SK-N-SH treated with all-trans-retinoic acid at 6 μM for 48 hours (cell line): Measurements from ENCODE around the gene MALT1.
"Not testable (repeated sequence)": the region's sequence is repeated elsewhere in the genome, so short reads cannot be mapped to it uniquely, and the experiment has no call there.

Experiments
- ATAC-seq: fragments of 200-7000 bp; cut with Tn5 transposase; 3 replicates; pipeline ENCODE4 v1.9.1; 2020; ENCODE audit warnings: mild to moderate bottlenecking, moderate library complexity
- ARNTL ChIP-seq: fragments of 450-650 bp; formaldehyde crosslinking; IDR thresholded peaks from 2 replicates; pipeline ENCODE4 v1.5.0; 2020; ENCODE audit warnings: low read depth, mild to moderate bottlenecking, moderate library complexity, borderline replicate concordance
- BACH2 ChIP-seq: fragments of 250-450 bp; sonication (Bioruptor Pico); IDR thresholded peaks from 2 replicates; pipeline ENCODE4 v1.9.0; 2021; ENCODE audit warnings: mild to moderate bottlenecking, borderline replicate concordance
- CSDC2 ChIP-seq: fragments of 250-450 bp; sonication (Bioruptor Pico); IDR thresholded peaks from 2 replicates; pipeline ENCODE4 v1.5.0; 2020; ENCODE audit warnings: mild to moderate bottlenecking, moderate library complexity
- ESRRG ChIP-seq: fragments of 250-450 bp; sonication (Bioruptor Pico); IDR thresholded peaks from 2 replicates; pipeline ENCODE4 v1.6.1; 2021; ENCODE audit warnings: mild to moderate bottlenecking
- GLIS3 ChIP-seq: fragments of 250-450 bp; sonication (Bioruptor Pico); IDR thresholded peaks from 2 replicates; pipeline ENCODE4 v1.5.0; 2020; ENCODE audit warnings: mild to moderate bottlenecking, moderate library complexity
- ISL1 ChIP-seq: fragments of 250-450 bp; sonication (Bioruptor Pico); IDR thresholded peaks from 2 replicates; pipeline ENCODE4 v2.1.2; 2022; ENCODE audit warnings: mild to moderate bottlenecking, moderate library complexity
- OSR1 ChIP-seq: fragments of 250-450 bp; sonication (Bioruptor Pico); IDR thresholded peaks from 2 replicates; pipeline ENCODE4 v1.8.0; 2022; ENCODE audit warnings: moderate library complexity, mild to moderate bottlenecking, inconsistent platforms
- RARB ChIP-seq: fragments of 250-450 bp; sonication (Bioruptor Pico); IDR thresholded peaks from 2 replicates; pipeline ENCODE4 v1.8.0; 2021; ENCODE audit warnings: mild to moderate bottlenecking, moderate library complexity
- SNAI2 ChIP-seq: fragments of 250-450 bp; sonication (Bioruptor Pico); IDR thresholded peaks from 2 replicates; pipeline ENCODE4 v1.5.0; 2020; ENCODE audit warnings: mild to moderate bottlenecking, moderate library complexity
- TCF4 ChIP-seq: fragments of 250-450 bp; sonication (Bioruptor Pico); IDR thresholded peaks from 2 replicates; pipeline ENCODE4 v1.8.0; 2021; ENCODE audit warnings: mild to moderate bottlenecking, moderate library complexity, borderline replicate concordance
- TOX ChIP-seq: fragments of 250-450 bp; sonication (Bioruptor Pico); IDR thresholded peaks from 2 replicates; pipeline ENCODE4 v1.8.0; 2021; ENCODE audit warnings: mild to moderate bottlenecking, moderate library complexity, borderline replicate concordance
- ZC3H10 ChIP-seq: fragments of 250-450 bp; sonication (Bioruptor Pico); IDR thresholded peaks from 2 replicates; pipeline ENCODE4 v1.5.1; 2021; ENCODE audit warnings: mild to moderate bottlenecking, moderate library complexity
- ZFP30 ChIP-seq: fragments of 450-650 bp; formaldehyde crosslinking; IDR thresholded peaks from 2 replicates; pipeline ENCODE4 v1.5.0; 2022; ENCODE audit warnings: mild to moderate bottlenecking, moderate library complexity
- ZNF565 ChIP-seq: fragments of 450-650 bp; formaldehyde crosslinking; conservative IDR thresholded peaks from 2 replicates; pipeline ENCODE4 v1.5.0; 2020; ENCODE audit warnings: low read depth, mild to moderate bottlenecking, moderate library complexity
- ZNF70 ChIP-seq: fragments of 450-650 bp; formaldehyde crosslinking; IDR thresholded peaks from 2 replicates; pipeline ENCODE4 v1.5.0; 2020; ENCODE audit warnings: mild to moderate bottlenecking, moderate library complexity
- ZNF8 ChIP-seq: fragments of 450-650 bp; formaldehyde crosslinking; IDR thresholded peaks from 2 replicates; pipeline ENCODE4 v1.5.0; 2020; ENCODE audit warnings: mild to moderate bottlenecking, moderate library complexity
- TF ChIP-seq, protein P1 (sequence below): fragments of 250-450 bp; sonication (Bioruptor Pico); IDR thresholded peaks from 2 replicates; pipeline ENCODE4 v1.5.0; 2020; ENCODE audit warnings: mild to moderate bottlenecking, moderate library complexity
- TF ChIP-seq, protein P2 (sequence below): fragments of 250-450 bp; sonication (Bioruptor Pico); IDR thresholded peaks from 2 replicates; pipeline ENCODE4 v1.8.0; 2020; ENCODE audit warnings: mild to moderate bottlenecking, moderate library complexity, borderline replicate concordance
- TF ChIP-seq, protein P3 (sequence below): fragments of 250-450 bp; sonication (Bioruptor Pico); IDR thresholded peaks from 2 replicates; pipeline ENCODE4 v1.8.0; 2021; ENCODE audit warnings: low read depth, mild to moderate bottlenecking, moderate library complexity, borderline replicate concordance
- TF ChIP-seq, protein P4 (sequence below): fragments of 250-450 bp; sonication (Bioruptor Pico); IDR thresholded peaks from 2 replicates; pipeline ENCODE4 v1.5.1; 2020; ENCODE audit warnings: low read depth, mild to moderate bottlenecking, moderate library complexity

Gene MALT1

DNA sequence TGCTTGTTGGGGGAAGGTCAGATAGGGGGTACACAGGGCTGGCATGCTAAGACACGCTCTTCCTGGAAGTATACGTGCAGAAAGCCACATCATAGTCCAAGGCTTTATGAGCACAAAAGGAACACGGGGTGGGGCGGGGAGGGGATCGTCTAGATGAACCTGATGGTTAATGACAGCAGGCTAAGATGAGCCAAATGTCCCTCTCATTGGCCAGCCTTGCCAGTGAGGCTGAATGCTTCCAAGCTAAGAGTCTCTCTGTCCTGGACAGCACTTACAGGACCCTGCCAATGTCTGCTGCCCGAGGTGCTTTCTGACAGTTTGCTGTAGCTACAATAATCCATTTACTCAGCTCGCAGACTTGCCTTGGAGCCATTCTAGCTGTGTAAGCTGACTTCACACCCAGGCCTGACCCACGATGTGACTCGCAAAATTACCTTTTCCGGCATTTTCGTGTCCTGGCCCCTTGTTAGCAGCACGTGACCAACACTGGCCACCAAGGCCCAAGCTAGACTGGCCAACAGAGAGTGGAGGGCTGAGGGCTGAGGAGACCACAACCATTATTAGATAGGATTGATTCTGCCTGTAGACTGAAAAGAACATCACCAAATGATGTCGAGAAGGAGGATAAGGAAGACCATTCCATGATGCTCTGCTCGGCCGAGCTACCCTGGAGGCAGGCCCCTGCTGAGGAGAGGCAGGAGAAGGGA is 84.2 kb downstream of the MALT1 start:
- ATAC-seq: no peak
- TF ChIP-seq ZNF70 (CRISPR knock-in tag) (no peak), ZC3H10 (CRISPR knock-in tag) (no peak), SNAI2 (CRISPR knock-in tag) (no peak), BACH2 (CRISPR knock-in tag) (no peak), ZNF565 (CRISPR knock-in tag) (no peak), ZNF8 (no peak), RARB (CRISPR knock-in tag) (no peak), OSR1 (CRISPR knock-in tag) (no peak), ISL1 (CRISPR knock-in tag) (no peak), ARNTL (CRISPR knock-in tag) (no peak)
- TF ChIP-seq, protein P1, sequence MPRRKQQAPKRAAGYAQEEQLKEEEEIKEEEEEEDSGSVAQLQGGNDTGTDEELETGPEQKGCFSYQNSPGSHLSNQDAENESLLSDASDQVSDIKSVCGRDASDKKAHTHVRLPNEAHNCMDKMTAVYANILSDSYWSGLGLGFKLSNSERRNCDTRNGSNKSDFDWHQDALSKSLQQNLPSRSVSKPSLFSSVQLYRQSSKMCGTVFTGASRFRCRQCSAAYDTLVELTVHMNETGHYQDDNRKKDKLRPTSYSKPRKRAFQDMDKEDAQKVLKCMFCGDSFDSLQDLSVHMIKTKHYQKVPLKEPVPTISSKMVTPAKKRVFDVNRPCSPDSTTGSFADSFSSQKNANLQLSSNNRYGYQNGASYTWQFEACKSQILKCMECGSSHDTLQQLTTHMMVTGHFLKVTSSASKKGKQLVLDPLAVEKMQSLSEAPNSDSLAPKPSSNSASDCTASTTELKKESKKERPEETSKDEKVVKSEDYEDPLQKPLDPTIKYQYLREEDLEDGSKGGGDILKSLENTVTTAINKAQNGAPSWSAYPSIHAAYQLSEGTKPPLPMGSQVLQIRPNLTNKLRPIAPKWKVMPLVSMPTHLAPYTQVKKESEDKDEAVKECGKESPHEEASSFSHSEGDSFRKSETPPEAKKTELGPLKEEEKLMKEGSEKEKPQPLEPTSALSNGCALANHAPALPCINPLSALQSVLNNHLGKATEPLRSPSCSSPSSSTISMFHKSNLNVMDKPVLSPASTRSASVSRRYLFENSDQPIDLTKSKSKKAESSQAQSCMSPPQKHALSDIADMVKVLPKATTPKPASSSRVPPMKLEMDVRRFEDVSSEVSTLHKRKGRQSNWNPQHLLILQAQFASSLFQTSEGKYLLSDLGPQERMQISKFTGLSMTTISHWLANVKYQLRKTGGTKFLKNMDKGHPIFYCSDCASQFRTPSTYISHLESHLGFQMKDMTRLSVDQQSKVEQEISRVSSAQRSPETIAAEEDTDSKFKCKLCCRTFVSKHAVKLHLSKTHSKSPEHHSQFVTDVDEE: no peak
- TF ChIP-seq, protein P2, sequence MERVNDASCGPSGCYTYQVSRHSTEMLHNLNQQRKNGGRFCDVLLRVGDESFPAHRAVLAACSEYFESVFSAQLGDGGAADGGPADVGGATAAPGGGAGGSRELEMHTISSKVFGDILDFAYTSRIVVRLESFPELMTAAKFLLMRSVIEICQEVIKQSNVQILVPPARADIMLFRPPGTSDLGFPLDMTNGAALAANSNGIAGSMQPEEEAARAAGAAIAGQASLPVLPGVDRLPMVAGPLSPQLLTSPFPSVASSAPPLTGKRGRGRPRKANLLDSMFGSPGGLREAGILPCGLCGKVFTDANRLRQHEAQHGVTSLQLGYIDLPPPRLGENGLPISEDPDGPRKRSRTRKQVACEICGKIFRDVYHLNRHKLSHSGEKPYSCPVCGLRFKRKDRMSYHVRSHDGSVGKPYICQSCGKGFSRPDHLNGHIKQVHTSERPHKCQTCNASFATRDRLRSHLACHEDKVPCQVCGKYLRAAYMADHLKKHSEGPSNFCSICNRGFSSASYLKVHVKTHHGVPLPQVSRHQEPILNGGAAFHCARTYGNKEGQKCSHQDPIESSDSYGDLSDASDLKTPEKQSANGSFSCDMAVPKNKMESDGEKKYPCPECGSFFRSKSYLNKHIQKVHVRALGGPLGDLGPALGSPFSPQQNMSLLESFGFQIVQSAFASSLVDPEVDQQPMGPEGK (CRISPR knock-in tag): no peak
- TF ChIP-seq, protein P3, sequence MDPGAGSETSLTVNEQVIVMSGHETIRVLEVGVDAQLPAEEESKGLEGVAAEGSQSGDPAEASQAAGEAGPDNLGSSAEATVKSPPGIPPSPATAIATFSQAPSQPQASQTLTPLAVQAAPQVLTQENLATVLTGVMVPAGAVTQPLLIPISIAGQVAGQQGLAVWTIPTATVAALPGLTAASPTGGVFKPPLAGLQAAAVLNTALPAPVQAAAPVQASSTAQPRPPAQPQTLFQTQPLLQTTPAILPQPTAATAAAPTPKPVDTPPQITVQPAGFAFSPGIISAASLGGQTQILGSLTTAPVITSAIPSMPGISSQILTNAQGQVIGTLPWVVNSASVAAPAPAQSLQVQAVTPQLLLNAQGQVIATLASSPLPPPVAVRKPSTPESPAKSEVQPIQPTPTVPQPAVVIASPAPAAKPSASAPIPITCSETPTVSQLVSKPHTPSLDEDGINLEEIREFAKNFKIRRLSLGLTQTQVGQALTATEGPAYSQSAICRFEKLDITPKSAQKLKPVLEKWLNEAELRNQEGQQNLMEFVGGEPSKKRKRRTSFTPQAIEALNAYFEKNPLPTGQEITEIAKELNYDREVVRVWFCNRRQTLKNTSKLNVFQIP (CRISPR knock-in tag): no peak

DNA sequence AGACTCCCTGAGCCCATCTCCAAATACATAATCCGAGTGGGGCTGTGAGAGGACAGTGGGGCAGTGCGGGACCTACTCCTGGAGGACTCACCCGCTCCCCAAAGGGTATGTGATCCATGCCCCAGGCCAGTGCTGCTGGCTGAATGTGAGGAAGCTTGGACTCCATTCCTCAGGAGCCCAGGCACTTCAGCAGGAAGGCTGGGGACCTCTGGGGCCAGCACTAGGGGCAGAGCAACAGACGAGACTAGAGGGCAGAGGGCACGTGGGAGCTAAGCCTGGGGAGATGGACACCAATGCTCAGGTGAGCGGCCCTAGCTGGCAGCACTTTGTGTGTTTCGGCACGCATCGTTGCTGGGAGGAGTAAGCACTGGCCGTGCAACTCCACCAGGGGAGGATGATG is 84.9 kb downstream of the MALT1 start:
- no peak; the same call in 2 of the 3 replicates for ATAC-seq
- no peak for TF ChIP-seq ARNTL (CRISPR knock-in tag)
- no peak for TF ChIP-seq CSDC2 (CRISPR knock-in tag)

DNA sequence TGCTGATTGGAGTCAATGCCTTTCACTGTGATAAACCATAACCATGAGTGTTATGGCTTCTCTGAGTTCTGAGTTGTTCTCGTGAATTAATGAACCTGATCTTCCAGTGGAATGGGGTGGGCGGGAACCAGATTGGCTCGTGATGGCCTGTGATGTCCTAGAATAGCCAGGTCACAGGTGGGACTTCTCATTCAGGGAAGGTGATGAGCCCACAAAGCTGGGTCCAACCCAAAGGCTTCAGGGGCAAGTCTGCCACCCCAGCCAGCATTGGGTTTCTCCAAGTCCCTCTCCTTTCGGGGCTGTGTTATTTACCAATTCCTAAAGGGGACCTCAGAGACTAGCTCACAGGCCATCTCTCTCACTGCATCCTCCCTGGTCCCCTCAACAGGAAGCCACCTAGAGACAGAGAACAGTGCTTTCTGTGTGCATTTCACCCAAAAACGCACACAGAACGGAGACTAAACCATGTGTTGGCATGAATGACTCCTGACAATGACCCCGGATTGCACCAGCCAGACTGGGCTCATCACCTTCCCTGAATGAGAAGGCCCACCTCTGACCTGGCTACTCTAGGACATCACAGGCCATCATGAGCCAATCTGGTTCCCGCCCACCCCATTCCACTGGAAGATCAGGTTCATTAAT is 85.5 kb downstream of the MALT1 start:
- no peak for ATAC-seq
- TF ChIP-seq ZNF565 (CRISPR knock-in tag): no peak
- TF ChIP-seq, all 23 proteins: peak for 0

DNA sequence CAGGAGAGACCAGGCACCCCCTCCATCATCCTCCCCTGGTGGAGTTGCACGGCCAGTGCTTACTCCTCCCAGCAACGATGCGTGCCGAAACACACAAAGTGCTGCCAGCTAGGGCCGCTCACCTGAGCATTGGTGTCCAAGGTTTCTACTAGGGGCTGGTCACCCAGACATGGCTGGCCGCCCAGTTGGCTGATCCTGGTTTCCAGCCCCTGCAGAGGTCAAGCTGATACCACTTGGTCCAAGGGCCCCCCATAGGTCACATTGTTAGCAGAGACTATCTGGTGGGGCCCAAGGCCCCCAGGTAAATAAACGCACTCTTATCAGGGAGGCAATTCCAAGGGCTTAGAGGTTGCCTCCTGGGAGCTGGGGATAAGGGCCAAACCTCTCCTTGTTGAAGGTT is 86.1 kb downstream of the MALT1 start:
- ATAC-seq: not testable (repeated sequence)

DNA sequence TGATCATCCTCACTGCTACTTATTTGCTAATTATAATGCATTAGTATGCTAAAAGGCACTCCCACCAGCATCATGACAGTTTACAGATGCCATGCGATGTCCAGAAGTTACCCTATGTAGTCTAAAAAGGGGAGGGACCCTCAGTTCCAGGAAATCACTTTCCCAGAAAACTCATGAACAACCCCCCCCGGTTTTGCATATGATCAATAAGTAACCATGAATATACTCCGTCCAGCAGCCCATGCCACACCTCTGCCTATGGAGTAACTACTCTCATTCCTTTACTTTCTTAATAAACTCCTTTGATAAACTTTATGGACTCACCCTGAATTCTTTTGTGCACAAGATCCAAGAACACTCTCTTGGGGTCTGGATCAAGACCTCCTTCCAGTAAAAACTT is 86.8 kb downstream of the MALT1 start:
- no peak for ATAC-seq
- no peak for TF ChIP-seq OSR1 (CRISPR knock-in tag)
- TF ChIP-seq ZNF70 (CRISPR knock-in tag): no peak
- no peak for TF ChIP-seq SNAI2 (CRISPR knock-in tag)

DNA sequence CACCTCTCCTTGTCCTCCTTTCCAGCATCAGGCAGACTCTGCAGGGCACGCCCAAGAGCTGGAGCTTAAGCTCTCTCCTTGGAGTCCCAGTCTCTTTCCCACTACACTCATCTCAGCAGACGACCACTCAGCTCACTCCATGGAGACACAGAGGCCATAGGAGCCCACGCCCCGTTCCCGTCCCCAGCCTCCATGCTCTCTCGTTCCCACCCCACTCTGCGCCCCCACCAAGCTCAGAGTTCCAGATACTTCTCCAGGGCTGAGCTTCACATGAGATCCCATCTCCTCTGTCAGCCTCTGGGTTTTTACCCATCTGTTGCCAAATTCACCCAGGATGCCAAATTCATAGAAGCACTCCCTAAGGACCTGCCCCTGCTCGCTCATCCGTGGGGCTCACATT is 87.3 kb downstream of the MALT1 start:
- ATAC-seq: no peak; the same call in 2 of the 3 replicates
- no peak for TF ChIP-seq SNAI2 (CRISPR knock-in tag)
- no peak for TF ChIP-seq ISL1 (CRISPR knock-in tag)
- TF ChIP-seq ZNF8: no peak
- no peak for TF ChIP-seq GLIS3 (CRISPR knock-in tag)
- TF ChIP-seq ESRRG: no peak
- no peak for TF ChIP-seq TOX (CRISPR knock-in tag)
- no peak for TF ChIP-seq ZFP30 (CRISPR knock-in tag)
- no peak for TF ChIP-seq ZC3H10 (CRISPR knock-in tag)
- TF ChIP-seq ZNF565 (CRISPR knock-in tag): no peak
- no peak for TF ChIP-seq TCF4 (CRISPR knock-in tag)
- no peak for TF ChIP-seq BACH2 (CRISPR knock-in tag)
- TF ChIP-seq, protein P4, sequence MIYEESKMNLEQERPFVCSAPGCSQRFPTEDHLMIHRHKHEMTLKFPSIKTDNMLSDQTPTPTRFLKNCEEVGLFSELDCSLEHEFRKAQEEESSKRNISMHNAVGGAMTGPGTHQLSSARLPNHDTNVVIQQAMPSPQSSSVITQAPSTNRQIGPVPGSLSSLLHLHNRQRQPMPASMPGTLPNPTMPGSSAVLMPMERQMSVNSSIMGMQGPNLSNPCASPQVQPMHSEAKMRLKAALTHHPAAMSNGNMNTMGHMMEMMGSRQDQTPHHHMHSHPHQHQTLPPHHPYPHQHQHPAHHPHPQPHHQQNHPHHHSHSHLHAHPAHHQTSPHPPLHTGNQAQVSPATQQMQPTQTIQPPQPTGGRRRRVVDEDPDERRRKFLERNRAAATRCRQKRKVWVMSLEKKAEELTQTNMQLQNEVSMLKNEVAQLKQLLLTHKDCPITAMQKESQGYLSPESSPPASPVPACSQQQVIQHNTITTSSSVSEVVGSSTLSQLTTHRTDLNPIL: no peak
- TF ChIP-seq OSR1 (CRISPR knock-in tag): no peak
- no peak for TF ChIP-seq ARNTL (CRISPR knock-in tag)
